ENCODE results near the gene RASL10B.
"Not testable (repeated sequence)": the region's sequence is repeated elsewhere in the genome, so short reads cannot be mapped to it uniquely, and the experiment has no call there.

The RASL10B gene

GRCh38 chr17:35750526-35751395, 19.3 kb downstream of the RASL10B start:
- H3K27me3 ChIP-seq, result peaks cover 0 to 79% of the 10 kb centered on the region in 2 donors
- peaks cover 0 to 19% (median 11%) of the 10 kb centered on the region in 4 donors for H3K4me1 ChIP-seq
- H3K4me3 ChIP-seq, result no peak overlapping the region

GRCh38 chr17:35751541-35751940, 20.1 kb downstream of the RASL10B start:
- H3K27ac ChIP-seq; H3K36me3 ChIP-seq; DNase-seq; intact Hi-C loops (cut with DNase I; ENCODE audit: low total_unique reads); H3K4me3 ChIP-seq; H3K9me3 ChIP-seq: not testable (repeated sequence)
- H3K27me3 ChIP-seq, result peaks cover 0 to 71% of the 10 kb centered on the region in 2 donors
- peaks cover 0 to 19% (median 11%) of the 10 kb centered on the region in 4 donors for H3K4me1 ChIP-seq

More at GRCh38 chr17:35750526-35751395, 19.3 kb downstream of the RASL10B start:
- no peaks in the 10 kb centered on the region for H3K9me3 ChIP-seq
- no peaks in the 10 kb centered on the region for H3K36me3 ChIP-seq
- intact Hi-C loops (cut with DNase I; ENCODE audit: low total_unique reads), result no loop called here
- DNase-seq, result no peak
- no peak for TF ChIP-seq CTCF (IDR thresholded peaks at IDR 0.05)
- no peak overlapping the region for H3K27ac ChIP-seq

- Histone ChIP-seq H3K27me3 (peaks cover 0 to 63% of the 10 kb centered on the region in 2 donors), H3K36me3 (no peaks in the 10 kb centered on the region), H3K4me3 (no peak overlapping the region), H3K9me3 (no peaks in the 10 kb centered on the region), H3K27ac (no peak overlapping the region), H3K4me1 (peaks cover 0 to 14% (median 11%) of the 10 kb centered on the region in 4 donors)
- TF ChIP-seq CTCF (IDR thresholded peaks at IDR 0.05), result no peak
- DNase-seq, result no peak
- intact Hi-C loops (cut with DNase I; ENCODE audit: low total_unique reads), result no loop called here
These were observed 21.0 kb downstream of the RASL10B start for GRCh38 chr17:35752471-35752870.

- no peak for DNase-seq
- Histone ChIP-seq H3K27ac (no peak within 1 kb of the TSS), H3K4me1 (peaks cover 0 to 12% (median 11%) of the 10 kb centered on the region in 4 donors), H3K9me3 (no peaks in the 10 kb centered on the region), H3K36me3 (no peaks in the 10 kb centered on the region), H3K27me3 (peaks cover 0 to 57% of the 10 kb centered on the region in 2 donors), H3K4me3 (no peak within 1 kb of the TSS)
- intact Hi-C loops (cut with DNase I; ENCODE audit: low total_unique reads), result no loop called here
- no peak for TF ChIP-seq CTCF (IDR thresholded peaks at IDR 0.05)
These were observed 21.7 kb downstream of the RASL10B start, which contains the start of gene GAS2L2 for GRCh38 chr17:35752945-35753764. GAS2L2 (minus strand) TSS chr17:35753239; CDS start chr17:35752850, 389 bp downstream.

GRCh38 chr17:35757243-35757642, 25.8 kb downstream of the RASL10B start:
- intact Hi-C loops (cut with DNase I; ENCODE audit: low total_unique reads), result no loop called here
- H3K27me3 ChIP-seq, result peaks cover 0 to 21% of the 10 kb centered on the region in 2 donors
- no peaks in the 10 kb centered on the region for H3K36me3 ChIP-seq
- no peaks in the 10 kb centered on the region for H3K9me3 ChIP-seq
- peaks cover 0 to 4% (median 2%) of the 10 kb centered on the region in 4 donors for H3K4me1 ChIP-seq
- no peak overlapping the region for H3K4me3 ChIP-seq
- TF ChIP-seq CTCF (IDR thresholded peaks at IDR 0.05), result no peak
- H3K27ac ChIP-seq, result no peak overlapping the region
- no peak for DNase-seq
